HepG2 (cell line): ENCODE results near the gene NID2. TPM values are rescaled to one million over a fixed set of nuclear protein-coding genes. Genes with fewer than 3 reads are reported as not detected.

Source experiments
- DNMT1 ChIP-seq: sonication (generic); formaldehyde crosslinking; IDR thresholded peaks from 2 replicates; pipeline ENCODE4 v1.5.1; 2020; ENCODE audit warnings: mild to moderate bottlenecking, missing genetic modification reagents
- PHF5A ChIP-seq: IDR thresholded peaks from one replicate; pipeline ENCODE4 v1.6.1; 2018; ENCODE audit warnings: low read depth, missing genetic modification reagents; ENCODE audit not compliant: unreplicated experiment
- POLR2A ChIP-seq, 2 experiments: IDR thresholded peaks; 2 replicates each; pipeline ENCODE4 v1.6.1; 2011; ENCODE audit warnings: low read depth in 2 of 2, low read length in 2 of 2, mild to moderate bottlenecking in 1 of 2, moderate library complexity in 1 of 2; ENCODE audit not compliant: insufficient read depth in 1 of 2
- SOX13 ChIP-seq, 3 experiments: fragments of 450-650 bp in 1 of 3; sonication (generic) in 1 of 3; formaldehyde crosslinking in 1 of 3; IDR thresholded peaks in 2 of 3; conservative IDR thresholded peaks in 1 of 3; 2 replicates each; pipeline versions ENCODE4 v1.5.0 to v1.6.1; 2016 to 2020; ENCODE audit warnings: antibody characterized with exemption in 1 of 3, mild to moderate bottlenecking in 1 of 3, missing compliant biosample characterization in 1 of 3, missing genetic modification reagents in 1 of 3, moderate library complexity in 1 of 3
- STAG1 ChIP-seq: sonication (generic); formaldehyde crosslinking; IDR thresholded peaks from 2 replicates; pipeline ENCODE4 v1.4.0; 2020; ENCODE audit warnings: missing genetic modification reagents
- ZBTB25 ChIP-seq: IDR thresholded peaks from 2 replicates; pipeline ENCODE4 v1.6.1; 2018; ENCODE audit warnings: missing genetic modification reagents
- ZHX1 ChIP-seq: sonication (generic); formaldehyde crosslinking; IDR thresholded peaks from 2 replicates; pipeline ENCODE4 v1.8.1; 2022; ENCODE audit warnings: low read depth, mild to moderate bottlenecking, missing genetic modification reagents
- polyA plus RNA-seq, 8 experiments: library from polyadenylated mRNA; depleted of rRNA in 3 of 8; stranded (reverse) in 7 of 8; unstranded in 1 of 8; fragments of >200 nt; fragmentation: Illumina TruSeq in 4 of 8; extraction: Trizol in 4 of 8; gene quantifications; 2 replicates each; pipeline versions ENCODE4 v1.2.1 to v1.2.3, GENCODE V29; 2011 to 2016; ENCODE audit warnings: low read depth in 4 of 8, missing spikeins in 1 of 8, mixed read lengths in 1 of 8; ENCODE audit not compliant: insufficient read depth in 1 of 8
- total RNA-seq, 5 experiments: library from RNA; depleted of rRNA; stranded (reverse); fragments of >200 nt; fragmentation: Illumina TruSeq; extraction: Trizol; gene quantifications; 2 replicates each; pipeline ENCODE4 v1.2.3, GENCODE V29; 2016; ENCODE audit warnings: low read depth in 1 of 5
- TF ChIP-seq, protein P1 (sequence below): sonication (generic); formaldehyde crosslinking; IDR thresholded peaks from 2 replicates; pipeline ENCODE4 v1.4.0; 2020; ENCODE audit warnings: missing genetic modification reagents

The NID2 gene
- total and polyA plus RNA-seq, 2 of the 13 experiments (the other 11 are each of a cell fraction or from before 2014, with no cell fraction given), result 0.11 TPM; not detected in 1

DNA sequence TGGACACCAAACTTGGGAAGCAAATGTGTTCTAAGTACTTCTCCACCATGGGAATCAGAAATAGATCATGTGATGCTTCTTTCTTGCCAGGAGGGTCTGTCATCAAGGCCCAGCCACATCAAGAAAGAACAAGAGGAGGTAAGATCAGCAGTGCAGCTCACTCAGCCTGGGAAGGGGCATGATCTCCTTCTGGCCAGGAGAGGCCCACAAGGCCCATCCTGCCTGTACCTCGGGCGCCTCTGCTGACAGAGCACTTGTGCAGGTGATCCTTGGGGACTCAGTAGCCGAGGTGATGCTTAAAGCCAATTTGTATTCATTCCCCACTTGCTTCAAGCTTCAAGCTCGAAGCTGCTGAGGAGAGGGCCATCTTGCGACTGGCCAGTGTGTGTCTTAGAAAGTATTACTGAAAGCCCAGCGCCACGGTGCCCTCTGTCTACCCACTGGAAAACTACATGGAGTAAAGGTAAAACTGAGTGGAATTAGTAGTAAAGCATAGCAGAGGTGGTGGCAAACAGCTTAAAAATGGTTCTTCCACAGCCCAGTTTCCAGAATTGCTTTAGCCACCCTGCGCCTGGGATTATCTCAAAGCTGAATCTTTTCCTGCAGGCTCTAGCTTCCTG is 53.3 kb downstream of the NID2 start (continued):
- no peak for TF ChIP-seq ZHX1 (CRISPR knock-in tag)
- TF ChIP-seq, protein P1, sequence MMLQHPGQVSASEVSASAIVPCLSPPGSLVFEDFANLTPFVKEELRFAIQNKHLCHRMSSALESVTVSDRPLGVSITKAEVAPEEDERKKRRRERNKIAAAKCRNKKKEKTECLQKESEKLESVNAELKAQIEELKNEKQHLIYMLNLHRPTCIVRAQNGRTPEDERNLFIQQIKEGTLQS (CRISPR knock-in tag), result no peak
- peak; percentile 19; the same call in 1 of the 2 replicates for TF ChIP-seq STAG1 (CRISPR knock-in tag)
- no peak for TF ChIP-seq DNMT1 (CRISPR knock-in tag)
- TF ChIP-seq ZBTB25 (CRISPR knock-in tag), result no peak
- no peak for TF ChIP-seq POLR2A (IDR thresholded peaks at IDR 0.05; ENCODE audit: insufficient read depth in 1 of 2, low read depth in 2 of 2, low read length in 2 of 2)
- no peak for TF ChIP-seq SOX13 (IDR thresholded peaks at IDR 0.05)
- no peak for TF ChIP-seq SOX13 (CRISPR knock-in tag; conservative IDR thresholded peaks at IDR 0.05 in 1 of 2, IDR thresholded peaks at IDR 0.05 in 1 of 2)
- TF ChIP-seq PHF5A (CRISPR knock-in tag), result no peak
